ENCODE measurements around the gene SULT2B1. TPM values are rescaled to one million over a fixed set of nuclear protein-coding genes. Genes with fewer than 3 reads are reported as not detected.

Gene SULT2B1
- total RNA-seq, 2 experiments from 2014 or later, result not detected

DNA sequence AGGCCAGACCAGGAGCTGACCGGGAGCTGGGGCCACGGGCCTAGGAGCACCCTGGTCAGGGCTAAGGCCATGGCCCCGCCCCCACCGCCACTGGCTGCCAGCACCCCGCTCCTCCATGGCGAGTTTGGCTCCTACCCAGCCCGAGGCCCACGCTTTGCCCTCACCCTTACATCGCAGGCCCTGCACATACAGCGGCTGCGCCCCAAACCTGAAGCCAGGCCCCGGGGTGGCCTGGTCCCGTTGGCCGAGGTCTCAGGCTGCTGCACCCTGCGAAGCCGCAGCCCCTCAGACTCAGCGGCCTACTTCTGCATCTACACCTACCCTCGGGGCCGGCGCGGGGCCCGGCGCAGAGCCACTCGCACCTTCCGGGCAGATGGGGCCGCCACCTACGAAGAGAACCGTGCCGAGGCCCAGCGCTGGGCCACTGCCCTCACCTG is 73.9 kb downstream of the SULT2B1 start:
- no peak overlapping the region for H3K4me3 Mint-ChIP-seq
- peak overlapping the region; percentile 32 for H3K27ac Mint-ChIP-seq
- intact Hi-C loops (cut with DNase I, micrococcal nuclease), result loop anchor here in 1 of 2 experiments (10.0 kb wide), 1 partner anchor 369 kb away; the partner anchor contains the start of genes GYS1 and RUVBL2
- ChIA-PET POLR2A (no interaction called here), CTCF (no interaction called here)
- Histone ChIP-seq H3K27me3 (ENCODE audit: control insufficient read depth in 1 of 2, insufficient read depth in 2 of 2, low read length in 2 of 2) (no peaks in the 10 kb centered on the region), H3K9me3 (ENCODE audit: control insufficient read depth in 1 of 2, insufficient read depth in 1 of 2, low read length in 2 of 2) (no peaks in the 10 kb centered on the region), H3K36me3 (ENCODE audit: insufficient read depth, low read length) (peaks cover 25% of the 10 kb centered on the region), H3K27ac (ENCODE audit: low read depth in 1 of 2, low read length in 2 of 2) (no peak overlapping the region), H3K4me3 (ENCODE audit: low read length) (no peak overlapping the region), H3K4me1 (ENCODE audit: insufficient read depth, low read length) (peaks cover 40% of the 10 kb centered on the region)
- H3K27me3 Mint-ChIP-seq, result no peaks in the 10 kb centered on the region
- DNase-seq, result peak in 2 of 14 experiments; percentile 14 to 43
- no peaks in the 10 kb centered on the region for H3K9me3 Mint-ChIP-seq
- TF ChIP-seq, protein P1, sequence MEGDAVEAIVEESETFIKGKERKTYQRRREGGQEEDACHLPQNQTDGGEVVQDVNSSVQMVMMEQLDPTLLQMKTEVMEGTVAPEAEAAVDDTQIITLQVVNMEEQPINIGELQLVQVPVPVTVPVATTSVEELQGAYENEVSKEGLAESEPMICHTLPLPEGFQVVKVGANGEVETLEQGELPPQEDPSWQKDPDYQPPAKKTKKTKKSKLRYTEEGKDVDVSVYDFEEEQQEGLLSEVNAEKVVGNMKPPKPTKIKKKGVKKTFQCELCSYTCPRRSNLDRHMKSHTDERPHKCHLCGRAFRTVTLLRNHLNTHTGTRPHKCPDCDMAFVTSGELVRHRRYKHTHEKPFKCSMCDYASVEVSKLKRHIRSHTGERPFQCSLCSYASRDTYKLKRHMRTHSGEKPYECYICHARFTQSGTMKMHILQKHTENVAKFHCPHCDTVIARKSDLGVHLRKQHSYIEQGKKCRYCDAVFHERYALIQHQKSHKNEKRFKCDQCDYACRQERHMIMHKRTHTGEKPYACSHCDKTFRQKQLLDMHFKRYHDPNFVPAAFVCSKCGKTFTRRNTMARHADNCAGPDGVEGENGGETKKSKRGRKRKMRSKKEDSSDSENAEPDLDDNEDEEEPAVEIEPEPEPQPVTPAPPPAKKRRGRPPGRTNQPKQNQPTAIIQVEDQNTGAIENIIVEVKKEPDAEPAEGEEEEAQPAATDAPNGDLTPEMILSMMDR (IDR thresholded peaks at IDR 0.05), result no peak
- H3K36me3 Mint-ChIP-seq (ENCODE audit: low read depth), result peaks cover 44% of the 10 kb centered on the region
- ATAC-seq (ENCODE audit: poor library complexity), result no peak
- H3K4me1 Mint-ChIP-seq (ENCODE audit: low read depth), result peaks cover 29% of the 10 kb centered on the region

DNA sequence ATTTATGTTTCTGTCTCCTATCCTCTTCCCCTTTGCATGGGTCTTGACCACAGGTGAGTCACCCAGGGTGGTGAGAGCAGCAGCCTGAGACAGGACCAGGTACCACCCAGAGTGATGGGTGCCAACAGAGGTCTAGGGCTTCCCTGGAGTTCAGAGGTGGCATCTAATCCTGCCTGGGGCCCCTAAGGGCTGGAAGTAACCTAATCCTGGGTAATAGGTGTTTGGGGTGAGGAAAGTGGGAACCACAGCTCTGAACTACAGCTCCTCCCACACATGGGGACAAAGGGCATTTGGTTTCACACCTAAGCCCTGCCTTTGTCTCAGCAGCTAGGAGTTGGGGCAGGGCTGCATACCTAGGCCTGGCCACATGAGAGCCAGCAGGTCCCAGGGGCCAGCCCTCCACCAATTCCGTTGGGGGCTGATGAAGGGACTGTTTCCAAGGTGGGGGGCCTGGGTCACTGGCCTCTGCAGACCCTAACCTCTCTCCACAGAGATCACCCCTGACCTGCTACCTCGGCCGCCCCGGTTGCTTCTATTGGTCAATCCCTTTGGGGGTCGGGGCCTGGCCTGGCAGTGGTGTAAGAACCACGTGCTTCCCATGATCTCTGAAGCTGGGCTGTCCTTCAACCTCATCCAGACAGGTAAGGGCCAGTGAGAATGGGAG is 75.4 kb downstream of the SULT2B1 start:
- no peak for ATAC-seq (ENCODE audit: poor library complexity)
- peaks cover 43% of the 10 kb centered on the region for H3K4me1 ChIP-seq (ENCODE audit: insufficient read depth, low read length)
- intact Hi-C loops (cut with DNase I, micrococcal nuclease), result loop anchor here in 1 of 2 experiments (10.0 kb wide), 1 partner anchor 367 kb away; the partner anchor contains the start of genes GYS1 and RUVBL2
- H3K27me3 Mint-ChIP-seq, result no peaks in the 10 kb centered on the region
- H3K36me3 ChIP-seq (ENCODE audit: insufficient read depth, low read length), result peaks cover 39% of the 10 kb centered on the region
- no peak overlapping the region for H3K27ac ChIP-seq (ENCODE audit: low read depth in 1 of 2, low read length in 2 of 2)
- H3K27me3 ChIP-seq (ENCODE audit: control insufficient read depth in 1 of 2, insufficient read depth in 2 of 2, low read length in 2 of 2), result no peaks in the 10 kb centered on the region
- no peak overlapping the region for H3K4me3 ChIP-seq (ENCODE audit: low read length)
- TF ChIP-seq, protein P1 (IDR thresholded peaks at IDR 0.05), result no peak
- DNase-seq, result peak in 4 of 14 experiments; percentile 18 to 51 (median 36)
- POLR2A ChIA-PET, result interaction anchor here (1.1 to 5.0 kb wide), 3 partner anchors 9 to 18 kb away, joined by 4 to 33 read pairs (median 7); partner anchors contain the start of genes DBP, RPL18 and SPHK2
- H3K4me3 Mint-ChIP-seq, result no peak overlapping the region
- peaks cover 49% of the 10 kb centered on the region for H3K36me3 Mint-ChIP-seq (ENCODE audit: low read depth)
- H3K27ac Mint-ChIP-seq, result no peak overlapping the region
- no peaks in the 10 kb centered on the region for H3K9me3 Mint-ChIP-seq
- H3K4me1 Mint-ChIP-seq (ENCODE audit: low read depth), result peaks cover 37% of the 10 kb centered on the region
- no peaks in the 10 kb centered on the region for H3K9me3 ChIP-seq (ENCODE audit: control insufficient read depth in 1 of 2, insufficient read depth in 1 of 2, low read length in 2 of 2)
- CTCF ChIA-PET, result interaction anchor here (0.7 kb wide), 1 partner anchor 98 kb away, joined by 3 read pairs; no protein-coding TSS in a partner anchor

DNA sequence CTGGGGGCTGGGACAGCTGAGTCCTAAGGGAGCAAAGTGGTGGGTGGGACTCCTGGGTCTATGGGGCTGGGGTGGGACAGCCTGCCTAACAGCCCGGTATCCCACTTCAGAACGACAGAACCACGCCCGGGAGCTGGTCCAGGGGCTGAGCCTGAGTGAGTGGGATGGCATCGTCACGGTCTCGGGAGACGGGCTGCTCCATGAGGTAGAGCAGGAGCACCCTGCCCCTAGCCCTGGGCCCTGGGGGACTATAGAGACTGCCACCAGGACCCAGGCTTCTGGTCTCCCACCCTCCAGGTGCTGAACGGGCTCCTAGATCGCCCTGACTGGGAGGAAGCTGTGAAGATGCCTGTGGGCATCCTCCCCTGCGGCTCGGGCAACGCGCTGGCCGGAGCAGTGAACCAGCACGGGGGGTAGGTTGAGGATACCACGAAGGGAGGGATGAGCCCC is 75.9 kb downstream of the SULT2B1 start:
- no peak overlapping the region for H3K27ac ChIP-seq (ENCODE audit: low read depth in 1 of 2, low read length in 2 of 2)
- peaks cover 46% of the 10 kb centered on the region for H3K4me1 ChIP-seq (ENCODE audit: insufficient read depth, low read length)
- no peaks in the 10 kb centered on the region for H3K9me3 Mint-ChIP-seq

More for the DNA sequence above, 75.9 kb downstream of the SULT2B1 start:
- Histone ChIP-seq H3K36me3 (ENCODE audit: insufficient read depth, low read length) (peaks cover 44% of the 10 kb centered on the region), H3K4me3 (ENCODE audit: low read length) (no peak overlapping the region), H3K27me3 (ENCODE audit: control insufficient read depth in 1 of 2, insufficient read depth in 2 of 2, low read length in 2 of 2) (no peaks in the 10 kb centered on the region), H3K9me3 (ENCODE audit: control insufficient read depth in 1 of 2, insufficient read depth in 1 of 2, low read length in 2 of 2) (no peaks in the 10 kb centered on the region)
- H3K27me3 Mint-ChIP-seq, result no peaks in the 10 kb centered on the region
- no peak overlapping the region for H3K4me3 Mint-ChIP-seq
- ATAC-seq (ENCODE audit: poor library complexity), result no peak
- no peak overlapping the region for H3K27ac Mint-ChIP-seq
- ChIA-PET CTCF (no interaction called here), POLR2A (interaction anchor here (1.1 to 5.0 kb wide), 3 partner anchors 9 to 17 kb away, joined by 4 to 33 read pairs (median 7); partner anchors contain the start of genes DBP, RPL18 and SPHK2)
- peaks cover 39% of the 10 kb centered on the region for H3K4me1 Mint-ChIP-seq (ENCODE audit: low read depth)
- DNase-seq, result peak in 2 of 14 experiments; percentile 6 to 36
- TF ChIP-seq, protein P1 (IDR thresholded peaks at IDR 0.05), result no peak
- intact Hi-C loops (cut with DNase I, micrococcal nuclease), result loop anchor here in 1 of 2 experiments (10.0 kb wide), 1 partner anchor 367 kb away; the partner anchor contains the start of genes GYS1 and RUVBL2
- peaks cover 52% of the 10 kb centered on the region for H3K36me3 Mint-ChIP-seq (ENCODE audit: low read depth)
